Measurements from ENCODE around the gene ANO10.

The ANO10 gene

DNA sequence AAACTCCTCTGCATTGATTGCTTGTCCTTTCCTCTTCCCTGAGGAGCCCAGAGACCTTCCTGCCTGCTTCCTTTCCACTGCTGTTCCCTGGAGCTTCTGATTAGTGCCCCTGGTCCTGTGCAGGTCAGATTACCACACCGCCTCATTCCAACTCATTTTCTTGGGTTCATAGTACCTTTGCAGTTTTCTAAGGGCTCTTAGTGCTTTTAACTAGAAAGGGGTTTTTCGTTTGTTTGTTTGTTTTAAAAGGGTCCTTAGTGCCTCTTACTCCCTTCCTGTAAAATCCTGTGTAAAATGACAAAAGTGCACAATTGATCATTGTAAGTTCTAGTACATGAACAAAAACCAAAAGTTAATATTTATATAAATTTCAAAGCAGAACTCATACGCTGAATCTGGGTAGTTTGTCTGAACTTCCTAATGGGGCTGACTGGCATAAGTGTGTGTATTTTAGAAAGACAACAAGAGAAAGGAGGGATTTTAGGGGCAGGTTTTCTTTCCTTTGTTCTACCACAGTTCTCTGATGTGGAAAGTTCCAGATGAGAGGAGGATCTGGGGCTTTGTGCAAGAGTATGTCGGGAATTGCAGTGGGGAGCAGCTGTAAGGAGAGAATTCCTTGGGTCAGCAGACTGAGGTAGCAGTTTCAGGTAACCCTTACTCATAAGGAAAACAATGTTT, 304.9 kb downstream of the ANO10 start:
- DNase-seq (ENCODE audit: low read depth in 2 of 2) = no peak

Measured in stimulated activated CD8-positive, alpha-beta memory T cell treated with anti-CD3 and anti-CD28 coated beads, Interleukin-2, amount 100 ng/mL, for 1 hour (primary cell).